OCI-LY7 (cell line): ENCODE measurements around the gene URB2. TPM values are rescaled to one million over a fixed set of nuclear protein-coding genes. Genes with fewer than 3 reads are reported as not detected.
A peak's percentile ranks its signal among the peaks of the same experiment; 100 is the strongest.

Source experiments
- BruUV-seq: library from RNA; stranded (reverse); fragments of 400-500 nt; replicated peaks from 2 replicates; lab custom pipeline; 2021; lab: Mats Ljungman, UMichigan
- CTCF ChIA-PET: fragments of 300-600 bp; sonication (Branson Sonifier 250); formaldehyde crosslinking; loops from one replicate; lab custom pipeline; 2022; ENCODE audit warnings: antibody characterized with exemption; ENCODE audit not compliant: unreplicated experiment; lab: Charles Lee
- POLR2A ChIA-PET: fragments of 300-600 bp; sonication (Branson Sonifier 250); formaldehyde crosslinking; loops from one replicate; lab custom pipeline; 2022; ENCODE audit warnings: antibody characterized with exemption; lab: Charles Lee
- DNase-seq: peaks from one replicate; pipeline ENCODE4 v3.0.0-alpha.2; 2015; ENCODE audit warnings: low spot score
- H2AFZ ChIP-seq: fragments of 200-600 bp; sonication (generic), shearing (Covaris generic); 2 replicates; pipeline ENCODE4 v1.6.1; 2014; ENCODE audit warnings: mild to moderate bottlenecking, antibody characterized with exemption, low read length, moderate library complexity
- H3K27ac ChIP-seq: fragments of 200-600 bp; sonication (generic); 2 replicates; pipeline ENCODE4 v1.5.1; 2014; ENCODE audit warnings: mixed run types, low read depth, mild to moderate bottlenecking, moderate library complexity, low read length, inconsistent platforms; ENCODE audit not compliant: poor library complexity, severe bottlenecking
- H3K36me3 ChIP-seq: fragments of 200-600 bp; sonication (generic); 2 replicates; pipeline ENCODE4 v1.6.1; 2014; ENCODE audit warnings: mild to moderate bottlenecking, antibody characterized with exemption, low read length, moderate library complexity, mixed read lengths; ENCODE audit not compliant: insufficient read depth
- H3K4me1 ChIP-seq: fragments of 200-600 bp; sonication (generic); 2 replicates; pipeline ENCODE4 v1.5.1; 2014; ENCODE audit warnings: mild to moderate bottlenecking, low read length; ENCODE audit not compliant: insufficient read depth, poor library complexity, severe bottlenecking
- H3K4me2 ChIP-seq: fragments of 200-600 bp; sonication (generic); 2 replicates; pipeline ENCODE4 v1.6.1; 2014; ENCODE audit warnings: mild to moderate bottlenecking, low read length
- H3K4me3 ChIP-seq: fragments of 200-600 bp; sonication (generic); 2 replicates; pipeline ENCODE4 v1.5.1; 2014; ENCODE audit warnings: mild to moderate bottlenecking, low read depth, low read length; ENCODE audit not compliant: poor library complexity, severe bottlenecking
- H3K79me2 ChIP-seq: fragments of 200-600 bp; sonication (generic); 2 replicates; pipeline ENCODE4 v1.6.1; 2016; ENCODE audit warnings: low read depth, mild to moderate bottlenecking, low read length, moderate library complexity, mixed read lengths; ENCODE audit not compliant: insufficient read depth
- H3K9me2 ChIP-seq: fragments of 200-600 bp; sonication (generic); 2 replicates; pipeline ENCODE4 v1.6.1; 2016; ENCODE audit warnings: mild to moderate bottlenecking, low read length, mixed read lengths; ENCODE audit not compliant: insufficient read depth
- H3K9me3 ChIP-seq: fragments of 200-600 bp; sonication (generic); 2 replicates; pipeline ENCODE4 v1.6.1; 2014; ENCODE audit warnings: mild to moderate bottlenecking, mixed run types, low read length, mixed read lengths
- H4K20me1 ChIP-seq: fragments of 200-600 bp; sonication (generic); 2 replicates; pipeline ENCODE4 v1.6.1; 2014; ENCODE audit warnings: mild to moderate bottlenecking, antibody characterized with exemption, low read length, moderate library complexity, mixed read lengths; ENCODE audit not compliant: insufficient read depth
- CTCF ChIP-seq: fragments of 200-600 bp; sonication (generic); conservative IDR thresholded peaks from 2 replicates; pipeline ENCODE4 v1.5.1; 2014; ENCODE audit warnings: mild to moderate bottlenecking, antibody characterized with exemption, low read length, moderate library complexity, mixed read lengths
- EZH2phosphoT487 ChIP-seq: fragments of 200-600 bp; sonication (generic); IDR thresholded peaks from 2 replicates; pipeline ENCODE4 v1.6.1; 2018; ENCODE audit warnings: low read depth, borderline replicate concordance, mild to moderate bottlenecking, mixed run types, antibody characterized with exemption, low read length, moderate library complexity, mixed read lengths
- intact Hi-C: fragments of 100-400 bp; cut with micrococcal nuclease; formaldehyde crosslinking; loops from one replicate; pipeline ENCODE4 v1.10.0; 2022; ENCODE audit not compliant: unreplicated experiment
- total RNA-seq, 2 experiments: library from RNA; depleted of rRNA in 1 of 2; stranded (reverse); fragments of >200 nt in 1 of 2; shearing (Covaris generic) in 1 of 2; gene quantifications; 2 replicates each; pipeline ENCODE4 v1.2.3, GENCODE V29; 2014 to 2022

URB2 gene
- total RNA-seq, 2 experiments from 2014 or later = 25.1 to 30.2 TPM

DNA sequence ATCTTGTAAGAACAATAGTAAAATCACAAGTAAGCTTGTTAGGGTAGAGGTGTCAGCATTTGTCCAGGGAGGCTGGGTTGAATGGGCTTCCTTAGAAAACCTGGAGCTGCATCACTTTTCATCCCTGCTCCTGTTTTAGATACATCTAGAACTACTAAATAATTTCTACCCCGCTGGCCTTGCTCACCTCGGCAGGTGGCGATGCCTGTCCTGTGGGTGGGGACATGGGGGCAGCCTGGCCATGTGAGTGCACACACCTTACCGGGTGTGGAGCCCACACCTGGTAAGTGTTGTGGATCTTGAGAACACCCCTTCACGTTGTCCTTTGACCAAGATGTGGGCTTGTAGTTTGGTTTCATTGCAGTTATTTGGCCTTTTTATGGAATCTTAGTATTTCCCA lies 29.7 kb downstream of the URB2 start:
- H3K9me3 ChIP-seq = no peaks in the 10 kb centered on the region
- POLR2A ChIA-PET = interaction anchor here (0.7 to 1.2 kb wide), 4 partner anchors 8 to 131 kb away, joined by 3 to 4 read pairs (median 3); no protein-coding TSS in a partner anchor
- CTCF ChIA-PET = no interaction called here

GRCh38 chr1:229657993-229658755 lies 32.1 kb downstream of the URB2 start:
- no peaks in the 10 kb centered on the region for H4K20me1 ChIP-seq
- no peaks in the 10 kb centered on the region for H3K79me2 ChIP-seq
- H3K27ac ChIP-seq = no peak overlapping the region
- peaks cover 4% of the 10 kb centered on the region for H3K4me1 ChIP-seq
- H3K4me2 ChIP-seq = no peak overlapping the region
- POLR2A ChIA-PET = interaction anchor here (0.6 kb wide), 1 partner anchor 476 kb away, joined by 3 read pairs; no protein-coding TSS in a partner anchor
- no peak overlapping the region for H3K4me3 ChIP-seq
- H3K9me2 ChIP-seq = no peaks in the 10 kb centered on the region
- no peak for TF ChIP-seq EZH2phosphoT487
- peaks cover 98% of the 10 kb centered on the region for H3K36me3 ChIP-seq
- H2AFZ ChIP-seq = no peak overlapping the region
- CTCF ChIA-PET = no interaction called here
- intact Hi-C loops = no loop called here
- H3K9me3 ChIP-seq = no peaks in the 10 kb centered on the region
- no TSS peak for BruUV-seq
- no peak for DNase-seq

More for the DNA sequence above, 29.7 kb downstream of the URB2 start:
- DNase-seq = no peak
- Histone ChIP-seq H3K9me2 (no peaks in the 10 kb centered on the region), H3K79me2 (no peaks in the 10 kb centered on the region), H3K27ac (no peak overlapping the region), H2AFZ (no peak overlapping the region), H3K36me3 (peaks cover 98% of the 10 kb centered on the region), H3K4me3 (no peak overlapping the region), H3K4me1 (no peaks in the 10 kb centered on the region), H3K4me2 (no peak overlapping the region), H4K20me1 (no peaks in the 10 kb centered on the region)
- BruUV-seq = no TSS peak
- no peak for TF ChIP-seq EZH2phosphoT487
- TF ChIP-seq CTCF = no peak
- intact Hi-C loops = no loop called here

DNA sequence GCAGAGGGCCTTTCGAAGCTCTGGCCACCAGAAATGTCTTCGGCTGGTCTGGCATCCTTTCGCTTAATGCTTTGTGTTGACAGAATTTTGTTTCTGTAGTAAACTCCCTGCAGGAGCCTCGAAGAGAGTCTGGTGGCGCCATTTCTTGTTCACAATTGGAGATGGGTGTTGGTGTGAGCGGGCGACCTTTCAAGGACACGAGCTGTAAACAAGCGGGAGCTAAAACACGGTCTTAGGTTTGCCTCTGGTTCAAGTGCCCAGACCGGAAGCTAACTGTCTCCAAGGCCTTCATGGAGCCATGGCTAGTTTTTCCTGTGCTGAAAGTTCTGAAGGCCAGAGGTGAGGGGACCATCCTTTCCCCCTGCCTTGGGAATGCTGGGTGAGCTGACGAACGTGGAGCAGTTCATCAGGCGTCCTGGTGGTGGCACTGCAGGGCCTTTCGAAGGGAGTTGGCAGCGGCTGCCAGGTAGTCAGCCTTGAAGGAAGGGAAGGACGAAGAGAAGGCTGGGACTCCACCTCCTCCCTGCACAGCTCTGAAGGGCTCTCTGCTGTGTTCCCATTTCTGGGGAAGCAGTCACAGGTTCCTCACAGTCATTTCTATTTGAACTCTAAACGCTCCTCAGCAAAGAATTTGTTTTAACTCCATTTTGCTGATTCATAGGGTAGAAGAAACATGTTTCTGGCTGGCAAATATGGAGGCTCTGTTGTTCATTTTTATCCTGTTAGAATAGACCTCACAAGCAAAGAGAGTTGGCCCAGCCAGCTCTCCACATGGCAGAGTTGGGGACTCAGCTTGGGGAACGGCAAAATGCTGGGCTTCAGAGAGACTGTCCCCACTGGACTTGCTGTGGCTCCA lies 35.2 kb downstream of the URB2 start:
- BruUV-seq = no TSS peak
- H3K36me3 ChIP-seq = peaks cover 90% of the 10 kb centered on the region
- intact Hi-C loops = loop anchor here (1.0 to 5.0 kb wide), 4 partner anchors 196 to 649 kb away; no protein-coding TSS in a partner anchor
- CTCF ChIA-PET = interaction anchor here (0.6 to 1.1 kb wide), 3 partner anchors 31 to 40 kb away, joined by 3 to 6 read pairs (median 3); no protein-coding TSS in a partner anchor
- peaks cover 29% of the 10 kb centered on the region for H3K4me1 ChIP-seq
- no peak overlapping the region for H3K27ac ChIP-seq
- DNase-seq = peak; percentile 79
- H3K9me3 ChIP-seq = no peaks in the 10 kb centered on the region
- no peaks in the 10 kb centered on the region for H4K20me1 ChIP-seq
- no peaks in the 10 kb centered on the region for H3K9me2 ChIP-seq
- no peak overlapping the region for H3K4me3 ChIP-seq
- no peak overlapping the region for H3K4me2 ChIP-seq
- POLR2A ChIA-PET = interaction anchor here (0.6 to 1.5 kb wide), 3 partner anchors 550 to 645 kb away, joined by 3 to 4 read pairs (median 3); no protein-coding TSS in a partner anchor
- H2AFZ ChIP-seq = no peak overlapping the region
- H3K79me2 ChIP-seq = no peaks in the 10 kb centered on the region
- TF ChIP-seq CTCF (peak; percentile 94), EZH2phosphoT487 (no peak)
